IPS-15b (cell line): Measurements from ENCODE around the gene GLG1.
"Not testable (repeated sequence)": the region's sequence is repeated elsewhere in the genome, so short reads cannot be mapped to it uniquely, and the experiment has no call there.

Experiments
- H3K27me3 ChIP-seq: one replicate; pipeline ENCODE4 v1.6.1; 2013; ENCODE audit warnings: low read length; ENCODE audit not compliant: control insufficient read depth, insufficient read depth
- H3K36me3 ChIP-seq: one replicate; pipeline ENCODE4 v1.6.1; 2013; ENCODE audit warnings: low read length; ENCODE audit not compliant: control insufficient read depth, insufficient read depth
- H3K4me1 ChIP-seq: one replicate; pipeline ENCODE4 v1.6.1; 2013; ENCODE audit warnings: mild to moderate bottlenecking, low read length; ENCODE audit not compliant: control insufficient read depth, insufficient read depth
- H3K4me3 ChIP-seq: one replicate; pipeline ENCODE4 v1.5.1; 2013; ENCODE audit warnings: low read depth, low read length
- H3K9ac ChIP-seq: one replicate; pipeline ENCODE4 v1.6.1; 2013; ENCODE audit warnings: low read depth, mild to moderate bottlenecking, low read length
- H3K9me3 ChIP-seq: one replicate; pipeline ENCODE4 v1.6.1; 2013; ENCODE audit warnings: mild to moderate bottlenecking, low read length; ENCODE audit not compliant: control insufficient read depth, insufficient read depth

The GLG1 gene

DNA sequence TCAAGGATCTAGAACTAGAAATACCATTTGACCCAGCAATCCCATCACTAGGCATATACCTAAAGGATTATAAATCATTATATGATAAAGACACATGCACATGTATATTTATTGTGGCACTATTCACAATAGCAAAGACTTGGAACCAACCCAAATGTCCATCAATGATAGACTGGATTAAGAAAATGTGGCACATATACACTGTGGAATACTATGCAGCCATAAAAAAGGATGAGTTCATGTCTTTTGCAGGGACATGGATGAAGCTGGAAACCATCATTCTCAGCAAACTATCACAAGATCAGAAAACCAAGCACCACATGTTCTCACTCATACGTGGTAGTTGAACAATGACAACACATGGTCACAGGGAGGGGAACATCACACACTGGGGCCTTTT is 88.0 kb downstream of the GLG1 start:
- H3K9ac ChIP-seq, H3K4me1 ChIP-seq, H3K27me3 ChIP-seq, H3K36me3 ChIP-seq, H3K4me3 ChIP-seq, H3K9me3 ChIP-seq: not testable (repeated sequence)

DNA sequence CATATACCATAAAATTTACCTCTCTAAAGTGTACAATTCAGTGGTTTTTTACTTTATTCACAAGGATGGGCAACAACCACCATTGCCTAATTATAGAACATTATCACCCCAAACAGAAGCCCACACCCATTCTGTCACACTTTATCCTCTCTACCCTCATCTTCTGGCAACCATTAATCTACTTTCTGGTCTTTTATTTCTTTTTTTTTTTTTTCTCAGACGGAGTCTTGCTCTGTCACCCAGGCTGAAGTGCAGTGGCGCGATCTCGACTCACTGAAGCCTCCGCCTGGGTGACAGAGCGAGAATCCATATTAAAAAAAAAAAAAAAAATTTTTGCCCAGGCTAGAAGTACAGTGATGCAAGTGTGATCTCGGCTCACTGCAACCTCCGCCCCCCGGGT is 95.0 kb downstream of the GLG1 start:
- H3K27me3 ChIP-seq, result no peaks in the 10 kb centered on the region
- H3K4me1 ChIP-seq, result no peaks in the 10 kb centered on the region
- H3K9me3 ChIP-seq, result no peaks in the 10 kb centered on the region
- H3K9ac ChIP-seq, result no peak overlapping the region
- no peaks in the 10 kb centered on the region for H3K36me3 ChIP-seq
- H3K4me3 ChIP-seq, result no peak overlapping the region

DNA sequence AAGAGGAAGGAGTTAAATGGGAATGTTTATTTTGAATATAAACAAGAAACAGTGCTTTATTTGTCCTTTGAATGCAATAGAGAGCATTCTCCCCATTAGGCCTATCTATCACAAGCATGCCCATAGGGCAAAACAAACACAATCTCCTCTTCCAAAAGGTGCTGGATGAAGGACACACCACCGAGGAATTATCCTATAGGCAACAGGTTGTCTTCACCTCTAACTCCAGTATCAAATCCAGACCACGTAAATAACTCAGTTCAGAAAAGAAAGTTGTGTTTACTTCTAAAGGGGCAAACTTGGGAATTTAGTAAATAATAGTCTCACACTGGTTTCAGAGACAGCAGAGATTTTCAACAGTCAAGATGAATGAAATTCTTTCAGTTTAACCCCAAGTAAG is 101.9 kb downstream of the GLG1 start:
- H3K9me3 ChIP-seq, result no peaks in the 10 kb centered on the region
- H3K9ac ChIP-seq, result no peak overlapping the region
- no peaks in the 10 kb centered on the region for H3K36me3 ChIP-seq
- no peaks in the 10 kb centered on the region for H3K27me3 ChIP-seq
- H3K4me1 ChIP-seq, result no peaks in the 10 kb centered on the region
- H3K4me3 ChIP-seq, result no peak overlapping the region

DNA sequence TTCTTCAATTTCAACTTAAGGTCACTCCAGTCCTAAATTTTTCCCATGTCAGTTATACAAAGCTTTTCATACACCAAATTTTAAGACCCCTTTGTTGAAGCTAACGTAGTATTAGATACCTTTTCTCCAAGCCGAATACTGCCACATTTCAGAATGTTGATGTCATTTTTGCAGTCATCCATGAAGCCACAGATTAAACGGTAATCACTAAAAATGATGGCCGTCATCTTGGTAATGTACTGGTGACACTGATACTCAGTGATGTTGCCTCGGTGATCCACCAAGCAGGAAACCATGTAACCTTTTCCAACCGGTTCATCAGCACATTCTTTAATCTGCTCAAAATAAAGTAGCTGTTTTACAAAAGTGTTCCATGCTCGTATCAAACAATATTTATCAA is 103.5 kb downstream of the GLG1 start:
- H3K4me1 ChIP-seq, result no peaks in the 10 kb centered on the region
- H3K27me3 ChIP-seq, result no peaks in the 10 kb centered on the region
- no peaks in the 10 kb centered on the region for H3K36me3 ChIP-seq
- no peak overlapping the region for H3K9ac ChIP-seq
- H3K4me3 ChIP-seq, result no peak overlapping the region
- no peaks in the 10 kb centered on the region for H3K9me3 ChIP-seq

DNA sequence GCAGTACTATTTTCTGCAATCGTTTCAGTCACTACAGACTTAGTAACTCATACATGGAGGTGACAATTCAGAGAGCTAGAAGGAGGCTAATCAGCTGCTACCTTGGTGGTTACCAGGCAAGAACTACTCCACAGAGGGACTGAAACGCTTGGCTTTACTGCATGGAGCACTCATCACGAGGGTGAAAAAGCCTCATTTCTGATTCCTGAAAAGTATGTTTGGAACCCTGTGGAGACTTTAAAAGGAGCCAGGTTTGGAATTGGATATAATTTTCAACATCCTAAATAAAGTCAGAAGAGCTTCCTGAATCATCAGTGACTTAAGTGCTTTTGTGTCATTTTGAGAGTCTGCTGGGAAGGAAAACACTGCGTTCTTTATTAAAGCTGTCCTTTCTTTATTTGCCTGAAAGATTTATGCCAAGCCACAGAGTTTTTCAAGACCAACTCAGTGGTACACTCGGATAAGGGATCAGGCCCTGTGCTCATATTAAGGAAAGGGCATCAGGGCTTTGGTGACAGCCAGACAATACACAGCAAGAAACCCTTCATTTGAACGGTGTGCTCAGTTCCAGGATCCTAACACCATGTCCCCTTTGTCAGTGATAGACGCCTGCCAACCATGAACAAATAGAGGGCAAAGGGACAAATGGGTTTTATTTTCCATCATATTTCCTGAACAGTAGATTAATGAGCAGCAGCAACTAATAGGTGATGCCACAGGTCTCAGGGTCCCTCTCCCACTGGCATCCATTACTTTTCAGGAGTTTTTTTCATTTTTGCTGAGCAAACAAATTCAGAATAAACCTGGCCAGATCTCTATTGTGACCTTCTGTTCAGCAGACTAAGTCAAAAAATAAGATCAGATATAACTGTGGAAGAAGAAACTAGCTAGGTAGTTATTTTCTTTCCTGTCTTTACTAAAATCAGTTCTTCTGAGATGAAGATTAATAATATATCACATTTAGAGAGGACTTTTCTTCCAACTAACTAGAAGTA is 105.1 kb downstream of the GLG1 start:
- Histone ChIP-seq H3K9me3 (no peaks in the 10 kb centered on the region), H3K4me3 (no peak overlapping the region), H3K4me1 (no peaks in the 10 kb centered on the region), H3K9ac (no peak overlapping the region), H3K27me3 (no peaks in the 10 kb centered on the region), H3K36me3 (no peaks in the 10 kb centered on the region)

DNA sequence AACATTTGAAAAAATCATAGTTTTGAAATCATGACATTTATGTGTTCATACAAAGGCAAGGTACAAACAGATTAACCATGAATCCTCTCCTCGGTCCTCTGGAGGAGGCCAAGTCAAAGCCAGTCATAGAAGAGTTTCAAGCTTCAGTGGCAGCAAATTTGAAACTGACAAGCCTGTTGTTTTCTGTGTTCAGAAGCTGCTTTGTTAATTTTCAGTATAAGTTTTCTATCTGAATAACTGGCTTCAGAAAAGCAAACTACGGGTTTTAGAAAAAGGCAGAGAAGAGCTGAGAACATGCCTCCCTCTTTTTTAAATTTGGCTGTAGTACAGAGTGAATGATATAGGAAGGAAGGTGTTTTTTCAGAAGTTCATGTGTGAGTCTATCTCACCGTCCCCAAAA is 106.0 kb downstream of the GLG1 start:
- Histone ChIP-seq H3K36me3 (no peaks in the 10 kb centered on the region), H3K9me3 (no peaks in the 10 kb centered on the region), H3K27me3 (no peaks in the 10 kb centered on the region), H3K4me1 (no peaks in the 10 kb centered on the region), H3K4me3 (no peak overlapping the region), H3K9ac (no peak overlapping the region)

DNA sequence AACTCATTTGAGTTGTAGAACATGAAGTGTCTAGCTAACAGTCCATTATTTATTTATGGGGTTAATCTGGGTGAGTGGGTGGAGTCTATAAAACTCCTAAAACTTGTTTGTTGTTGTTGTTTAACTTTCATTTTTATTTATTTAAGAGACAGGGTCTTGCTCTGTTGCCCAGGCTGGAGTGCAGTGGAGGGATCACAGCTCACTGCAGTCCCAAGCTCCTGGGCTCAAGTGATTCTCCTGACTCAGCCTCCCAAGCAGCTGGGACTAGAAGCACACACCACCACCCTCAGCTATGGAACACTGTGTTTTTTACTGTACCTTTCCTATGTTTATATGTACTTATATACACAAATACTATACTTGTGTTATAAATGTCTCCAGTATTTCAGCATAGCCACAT is 107.8 kb downstream of the GLG1 start:
- Histone ChIP-seq H3K4me3 (no peak overlapping the region), H3K36me3 (peaks cover 5% of the 10 kb centered on the region), H3K9me3 (no peaks in the 10 kb centered on the region), H3K27me3 (no peaks in the 10 kb centered on the region), H3K4me1 (no peaks in the 10 kb centered on the region), H3K9ac (no peak overlapping the region)

DNA sequence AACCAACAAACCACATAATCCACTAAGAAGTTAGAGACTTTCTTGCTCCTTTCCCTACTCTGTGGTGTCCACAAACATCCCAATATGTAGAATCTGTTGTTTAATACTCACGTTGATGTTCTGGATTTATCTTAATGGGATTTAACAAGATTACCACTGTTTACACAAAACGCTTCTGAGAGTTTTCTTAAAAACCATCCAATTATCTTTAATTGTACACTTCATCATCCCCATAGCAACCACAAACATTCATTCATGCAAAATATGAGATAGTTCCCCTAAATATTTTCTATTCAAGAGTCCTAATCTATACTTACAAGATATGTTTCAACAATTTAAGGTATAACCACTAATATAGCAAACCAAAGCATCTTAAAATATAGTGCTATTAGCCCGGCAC is 109.2 kb downstream of the GLG1 start:
- Histone ChIP-seq H3K9ac (no peak overlapping the region), H3K36me3 (peaks cover 9% of the 10 kb centered on the region), H3K4me1 (no peaks in the 10 kb centered on the region), H3K9me3 (no peaks in the 10 kb centered on the region), H3K4me3 (no peak overlapping the region), H3K27me3 (no peaks in the 10 kb centered on the region)

DNA sequence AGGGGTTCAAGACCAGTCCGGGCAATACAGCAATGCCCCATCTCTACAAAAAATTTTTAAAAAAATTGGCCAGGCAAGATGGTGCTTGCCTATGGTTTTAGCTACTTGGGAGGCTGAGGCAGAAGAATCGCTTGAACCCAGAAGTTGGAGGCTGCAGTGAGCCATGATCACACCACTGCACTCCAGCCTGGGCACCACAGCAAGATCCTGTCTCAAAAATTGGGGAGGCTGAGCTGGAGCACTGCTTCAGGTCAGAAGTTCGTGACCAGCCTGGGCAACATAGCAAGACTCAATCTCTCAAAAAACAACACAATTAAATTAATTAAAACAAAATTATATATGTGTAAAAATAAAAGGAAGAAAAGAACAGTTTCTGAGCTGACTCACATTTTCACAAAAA is 110.9 kb downstream of the GLG1 start:
- Histone ChIP-seq H3K9me3 (no peaks in the 10 kb centered on the region), H3K36me3 (peaks cover 12% of the 10 kb centered on the region), H3K4me3 (no peak overlapping the region), H3K9ac (no peak overlapping the region), H3K27me3 (no peaks in the 10 kb centered on the region), H3K4me1 (no peaks in the 10 kb centered on the region)

DNA sequence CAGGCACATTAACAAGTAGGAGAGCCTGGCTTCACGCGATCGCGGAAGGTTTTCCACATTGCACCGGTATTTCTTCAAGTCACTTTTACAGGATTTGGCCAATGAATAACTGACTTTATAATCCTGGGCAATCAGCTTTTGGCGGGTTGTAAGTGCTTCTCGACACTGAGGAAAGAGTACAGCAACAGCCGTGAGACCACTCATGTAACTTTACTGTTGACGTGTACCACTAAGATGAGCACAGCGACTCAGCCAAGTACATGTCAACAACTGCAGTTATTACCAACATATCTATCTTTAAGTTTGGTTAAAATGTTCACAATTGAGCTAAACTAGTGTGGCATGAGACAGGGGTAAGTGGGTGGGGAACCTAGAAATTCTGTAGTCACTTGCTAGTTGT is 113.9 kb downstream of the GLG1 start:
- no peaks in the 10 kb centered on the region for H3K27me3 ChIP-seq
- no peaks in the 10 kb centered on the region for H3K4me1 ChIP-seq
- no peak overlapping the region for H3K4me3 ChIP-seq
- H3K36me3 ChIP-seq, result peaks cover 22% of the 10 kb centered on the region
- no peaks in the 10 kb centered on the region for H3K9me3 ChIP-seq
- no peak overlapping the region for H3K9ac ChIP-seq

DNA sequence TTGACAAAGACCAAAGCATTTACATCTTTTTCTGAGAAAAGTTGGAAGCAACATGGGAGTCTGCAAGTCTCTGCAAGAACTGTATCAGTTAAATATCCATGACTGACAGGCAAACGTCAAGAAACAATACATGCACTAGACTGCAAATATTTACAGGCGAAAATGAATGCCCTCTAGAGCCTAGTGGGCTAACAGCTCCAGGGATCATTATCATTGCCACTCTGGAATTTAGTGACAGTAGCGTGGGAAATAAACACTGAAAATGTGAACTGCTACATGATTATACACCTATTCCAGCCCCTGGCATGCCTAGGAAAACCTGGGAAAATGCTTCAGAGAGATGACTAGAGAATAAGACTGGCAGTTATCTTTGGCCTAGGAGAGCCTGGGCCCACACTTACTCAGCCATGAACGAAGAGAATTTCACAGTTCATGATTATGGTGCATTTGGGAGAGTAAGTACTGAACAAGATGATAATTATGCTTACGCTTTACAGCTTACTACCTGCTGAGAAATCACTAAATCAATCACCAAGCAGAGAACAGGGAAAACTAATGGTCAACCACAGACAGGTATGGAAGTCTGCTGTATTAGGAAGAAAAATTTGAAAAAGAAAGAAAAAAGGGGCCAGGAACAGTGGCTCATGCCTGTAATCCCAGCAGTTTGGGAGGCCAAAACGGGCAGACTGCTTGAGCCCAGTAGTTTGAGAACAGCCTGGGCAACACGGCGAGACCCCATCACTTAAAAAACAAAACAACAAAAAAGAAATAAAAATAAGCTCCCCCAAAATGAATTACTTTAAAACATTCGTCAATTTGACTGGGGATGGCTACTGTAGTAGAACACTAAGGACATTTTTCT is 119.0 kb downstream of the GLG1 start:
- peaks cover 21% of the 10 kb centered on the region for H3K36me3 ChIP-seq
- no peak overlapping the region for H3K4me3 ChIP-seq
- H3K9me3 ChIP-seq, result no peaks in the 10 kb centered on the region
- no peak overlapping the region for H3K9ac ChIP-seq
- H3K27me3 ChIP-seq, result no peaks in the 10 kb centered on the region
- no peaks in the 10 kb centered on the region for H3K4me1 ChIP-seq

DNA sequence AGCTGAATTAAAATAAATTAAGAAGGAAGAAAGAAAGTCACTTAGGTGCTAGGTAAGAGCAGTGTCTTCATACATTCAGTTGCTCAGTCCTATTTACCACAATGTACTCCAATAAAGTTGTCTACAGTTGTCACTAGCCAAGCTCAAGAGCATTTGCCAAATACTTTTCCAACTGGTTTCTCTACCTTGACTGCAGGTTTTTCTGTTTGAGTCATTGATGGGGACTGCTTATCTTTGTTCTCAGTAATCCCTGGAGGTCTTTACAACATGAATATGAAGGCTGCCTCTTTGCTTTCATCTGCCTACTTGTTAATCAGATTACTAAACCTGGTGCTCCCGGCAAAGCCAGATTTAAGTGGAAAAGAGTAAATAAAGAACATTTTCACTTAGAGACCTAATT is 121.0 kb downstream of the GLG1 start:
- peaks cover 16% of the 10 kb centered on the region for H3K36me3 ChIP-seq
- no peak overlapping the region for H3K4me3 ChIP-seq
- no peaks in the 10 kb centered on the region for H3K27me3 ChIP-seq
- H3K9ac ChIP-seq, result no peak overlapping the region
- no peaks in the 10 kb centered on the region for H3K9me3 ChIP-seq
- H3K4me1 ChIP-seq, result no peaks in the 10 kb centered on the region
